Lung (tissue), 12 donors: ENCODE results near the gene ECE2. TPM values are rescaled to one million over a fixed set of nuclear protein-coding genes. Genes with fewer than 3 reads are reported as not detected.

Source experiments
- ATAC-seq: fragments of 200-7000 bp; cut with Tn5 transposase; one replicate; pipeline ENCODE4 v1.9.1; 2020; ENCODE audit warnings: moderate number of reproducible peaks; ENCODE audit not compliant: insufficient read depth, low FRiP score
- DNase-seq, 3 donors: peaks; one replicate each; pipeline ENCODE4 v3.0.0-alpha.2; 2013 to 2017
- H3K27ac ChIP-seq, 2 donors: one replicate each; pipeline ENCODE4 v1.5.1; 2013; ENCODE audit warnings: mild to moderate bottlenecking in 2 of 2, moderate library complexity in 2 of 2, control low read depth in 1 of 2, inconsistent platforms in 1 of 2, low read depth in 1 of 2, low read length in 1 of 2
- H3K27me3 ChIP-seq, 3 donors: one replicate each; pipeline ENCODE4 v1.5.1; 2013; ENCODE audit warnings: low read length in 2 of 3; ENCODE audit not compliant: control insufficient read depth in 3 of 3, insufficient read depth in 3 of 3
- H3K36me3 ChIP-seq, 4 donors: one replicate each; pipeline ENCODE4 v1.5.1; 2013; ENCODE audit warnings: low read length in 4 of 4, mild to moderate bottlenecking in 1 of 4, moderate library complexity in 1 of 4; ENCODE audit not compliant: control insufficient read depth in 4 of 4, insufficient read depth in 4 of 4
- H3K4me1 ChIP-seq, 5 donors: one replicate each; pipeline ENCODE4 v1.5.1; 2013; ENCODE audit warnings: low read length in 5 of 5, mild to moderate bottlenecking in 2 of 5, moderate library complexity in 1 of 5; ENCODE audit not compliant: control insufficient read depth in 5 of 5, insufficient read depth in 5 of 5
- H3K4me3 ChIP-seq: one replicate; pipeline ENCODE4 v1.5.1; 2013; ENCODE audit warnings: mild to moderate bottlenecking, control low read depth, moderate library complexity
- H3K9ac ChIP-seq, 2 donors: one replicate each; pipeline ENCODE4 v1.5.1; 2013; ENCODE audit warnings: low read length in 2 of 2, control low read depth in 1 of 2; ENCODE audit not compliant: insufficient read depth in 1 of 2
- H3K9me3 ChIP-seq, 4 donors: one replicate each; pipeline ENCODE4 v1.5.1; 2013; ENCODE audit warnings: low read length in 3 of 4, mild to moderate bottlenecking in 1 of 4, moderate library complexity in 1 of 4; ENCODE audit not compliant: control insufficient read depth in 4 of 4, insufficient read depth in 3 of 4
- CTCF ChIP-seq: IDR thresholded peaks from 2 replicates; pipeline ENCODE4 v1.5.1; 2012; ENCODE audit warnings: mild to moderate bottlenecking; ENCODE audit errors: control extremely low read depth, extremely low read depth
- WGBS, 2 donors: extraction: QIAGEN DNeasy Blood & Tissue Kit; methylation state at CpG; one replicate each; pipeline ENCODE4 v1.1.7; 2013; 5-methylcytosine and 5-hydroxymethylcytosine counted together
- polyA plus RNA-seq, 2 donors: library from polyadenylated mRNA; stranded (reverse); fragments of 200-250 nt; gene quantifications; one replicate each; pipeline ENCODE4 v1.2.1, GENCODE V29; 2013
- total RNA-seq, 2 donors: library from RNA; depleted of rRNA in 1 of 2; stranded (reverse); fragments of >200 nt in 1 of 2; gene quantifications; one replicate each; pipeline ENCODE4 v1.2.1, GENCODE V29; 2014 to 2021
- donor health status: control.
- donor health status: control.
- donor health status: Bipolar disorder and iron deficiency.
- donor health status: healthy.
- donor health status: DM: yes; HTN: yes; CAD: no.

Gene ECE2
- total and polyA plus RNA-seq, 4 donors: 0.15 TPM; not detected in 3

- DNase-seq: no peak
- peaks cover 0 to 2% (median 0%) of the 10 kb centered on the region in 4 donors for H3K9me3 ChIP-seq
- peaks cover 0 to 39% (median 33%) of the 10 kb centered on the region in 3 donors for H3K27me3 ChIP-seq
- H3K27ac ChIP-seq: no peak overlapping the region
- no peak for TF ChIP-seq CTCF
- H3K4me3 ChIP-seq: no peak overlapping the region
- H3K9ac ChIP-seq: no peak overlapping the region
- 62 to 69% methylated on average over 3 of the region's 3 CpGs for WGBS, 2 donors
- no peaks in the 10 kb centered on the region for H3K36me3 ChIP-seq
- H3K4me1 ChIP-seq: peaks cover 0 to 11% (median 6%) of the 10 kb centered on the region in 5 donors
- no peak for ATAC-seq
Observed at GRCh38 chr3:184231671-184232070, 44.2 kb upstream of the ECE2 start.

- 88 to 97% methylated on average over 22 to 23 of the region's 23 CpGs for WGBS, 2 donors
- Histone ChIP-seq H3K36me3 (no peaks in the 10 kb centered on the region), H3K9me3 (peaks cover 0 to 2% (median 0%) of the 10 kb centered on the region in 4 donors), H3K27me3 (peaks cover 0 to 28% (median 25%) of the 10 kb centered on the region in 3 donors), H3K27ac (no peak overlapping the region), H3K4me1 (peaks cover 0 to 11% (median 6%) of the 10 kb centered on the region in 5 donors), H3K4me3 (no peak overlapping the region), H3K9ac (no peak overlapping the region)
- no peak for TF ChIP-seq CTCF
- DNase-seq: no peak
- ATAC-seq: no peak
Observed at GRCh38 chr3:184233127-184233843, 42.5 kb upstream of the ECE2 start.

GRCh38 chr3:184234224-184234623, 41.6 kb upstream of the ECE2 start:
- H3K9ac ChIP-seq: no peak overlapping the region
- no peak overlapping the region for H3K4me3 ChIP-seq
- peaks cover 0 to 11% (median 6%) of the 10 kb centered on the region in 5 donors for H3K4me1 ChIP-seq
- 32 to 37% methylated on average over 4 of the region's 4 CpGs for WGBS, 2 donors
- H3K36me3 ChIP-seq: no peaks in the 10 kb centered on the region
- no peak overlapping the region for H3K27ac ChIP-seq
- ATAC-seq (peak; percentile 54), DNase-seq (no peak)
- H3K9me3 ChIP-seq: peaks cover 0 to 2% (median 0%) of the 10 kb centered on the region in 4 donors
- H3K27me3 ChIP-seq: peaks cover 0 to 24% (median 22%) of the 10 kb centered on the region in 3 donors
- TF ChIP-seq CTCF: no peak
